HEK293T (cell line): ENCODE data around the gene CPED1.

Experiments used
- ARNT ChIP-seq: fragments of 450-650 bp; IDR thresholded peaks from 2 replicates; pipeline ENCODE4 v1.6.1; 2017; ENCODE audit warnings: mild to moderate bottlenecking
- CTBP1 ChIP-seq: fragments of 450-650 bp; IDR thresholded peaks from 2 replicates; pipeline ENCODE4 v1.6.1; 2016; ENCODE audit warnings: borderline replicate concordance
- ELF4 ChIP-seq: fragments of 450-650 bp; IDR thresholded peaks from 2 replicates; pipeline ENCODE4 v1.6.1; 2017; ENCODE audit warnings: antibody characterized with exemption
- FOXA1 ChIP-seq: fragments of 450-650 bp; IDR thresholded peaks from 2 replicates; pipeline ENCODE4 v1.6.1; 2016; ENCODE audit warnings: mild to moderate bottlenecking
- FOXK2 ChIP-seq: fragments of 450-650 bp; IDR thresholded peaks from 2 replicates; pipeline ENCODE4 v1.6.1; 2016; ENCODE audit warnings: mild to moderate bottlenecking
- FOXM1 ChIP-seq: fragments of 450-650 bp; IDR thresholded peaks from 2 replicates; pipeline ENCODE4 v1.6.1; 2017; ENCODE audit warnings: mild to moderate bottlenecking, borderline replicate concordance
- HDGF ChIP-seq: fragments of 450-650 bp; IDR thresholded peaks from 2 replicates; pipeline ENCODE4 v1.6.1; 2017; ENCODE audit warnings: antibody characterized with exemption, borderline replicate concordance
- L3MBTL2 ChIP-seq: fragments of 450-650 bp; conservative IDR thresholded peaks from 2 replicates; pipeline ENCODE4 v1.6.1; 2016; ENCODE audit warnings: mild to moderate bottlenecking
- NFRKB ChIP-seq: fragments of 450-650 bp; IDR thresholded peaks from 2 replicates; pipeline ENCODE4 v1.6.1; 2016; ENCODE audit warnings: mild to moderate bottlenecking, moderate library complexity
- SP1 ChIP-seq: fragments of 450-650 bp; IDR thresholded peaks from 2 replicates; pipeline ENCODE4 v1.6.1; 2017
- SUZ12 ChIP-seq: fragments of 450-650 bp; IDR thresholded peaks from 2 replicates; pipeline ENCODE4 v1.6.1; 2016; ENCODE audit warnings: mild to moderate bottlenecking
- TARDBP ChIP-seq: fragments of 450-650 bp; IDR thresholded peaks from 2 replicates; pipeline ENCODE4 v1.6.1; 2016
- ZNF384 ChIP-seq: fragments of 450-650 bp; IDR thresholded peaks from 2 replicates; pipeline ENCODE4 v1.6.1; 2016
- TF ChIP-seq, protein P1 (sequence below): fragments of 450-650 bp; IDR thresholded peaks from 2 replicates; pipeline ENCODE4 v1.6.1; 2016

DNA sequence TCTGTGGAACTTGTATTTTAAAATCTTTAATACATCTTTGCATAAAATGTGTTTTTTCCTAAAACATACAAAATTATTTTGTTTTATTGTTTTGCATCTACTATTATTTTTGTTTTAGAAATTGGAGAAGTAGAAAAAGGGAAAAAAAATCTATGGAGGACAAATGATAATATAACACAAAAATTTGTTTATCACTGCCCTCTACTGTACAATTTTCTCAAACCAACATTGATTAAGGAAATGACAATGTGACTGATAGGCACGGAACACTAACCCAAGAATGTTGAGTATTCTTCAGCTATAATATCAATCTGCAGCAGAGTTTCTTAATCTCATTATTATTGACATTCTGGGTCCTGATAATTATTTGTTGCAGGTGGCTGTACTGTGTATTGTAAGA, 47.4 kb upstream of the CPED1 start:
- TF ChIP-seq SP1 (no peak), L3MBTL2 (no peak), ELF4 (no peak), ARNT (no peak), FOXK2 (no peak), NFRKB (no peak), FOXM1 (no peak), SUZ12 (no peak), TARDBP (no peak), CTBP1 (no peak), ZNF384 (no peak), FOXA1 (no peak), HDGF (no peak)
- TF ChIP-seq, protein P1, sequence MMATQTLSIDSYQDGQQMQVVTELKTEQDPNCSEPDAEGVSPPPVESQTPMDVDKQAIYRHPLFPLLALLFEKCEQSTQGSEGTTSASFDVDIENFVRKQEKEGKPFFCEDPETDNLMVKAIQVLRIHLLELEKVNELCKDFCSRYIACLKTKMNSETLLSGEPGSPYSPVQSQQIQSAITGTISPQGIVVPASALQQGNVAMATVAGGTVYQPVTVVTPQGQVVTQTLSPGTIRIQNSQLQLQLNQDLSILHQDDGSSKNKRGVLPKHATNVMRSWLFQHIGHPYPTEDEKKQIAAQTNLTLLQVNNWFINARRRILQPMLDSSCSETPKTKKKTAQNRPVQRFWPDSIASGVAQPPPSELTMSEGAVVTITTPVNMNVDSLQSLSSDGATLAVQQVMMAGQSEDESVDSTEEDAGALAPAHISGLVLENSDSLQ: no peak
